ENCODE data around the gene AAK1. TPM values are rescaled to one million over a fixed set of nuclear protein-coding genes. Genes with fewer than 3 reads are reported as not detected.

AAK1 gene
- total and polyA plus RNA-seq, 2 of the 13 experiments (the other 11 are each of a cell fraction or from before 2014, with no cell fraction given), result 9.8 to 10.3 TPM

GRCh38 chr2:69642709-69643601 is 584 bp downstream of the AAK1 start (continued):
- TF ChIP-seq ZBTB39 (CRISPR knock-in tag; IDR thresholded peaks at IDR 0.05), result no peak
- peak; percentile 68 for TF ChIP-seq KAT8 (CRISPR knock-in tag; IDR thresholded peaks at IDR 0.05)
- no peak for TF ChIP-seq TP53 (CRISPR knock-in tag; conservative IDR thresholded peaks at IDR 0.05)
- TF ChIP-seq ZNF335 (CRISPR knock-in tag; IDR thresholded peaks at IDR 0.05), result 0 out of 2 replicates have a peak, but pooled peaks have one; percentile 31
- TF ChIP-seq TFAP4 (IDR thresholded peaks at IDR 0.05; ENCODE audit: borderline replicate concordance, low read depth), result no peak
- TF ChIP-seq ZHX1 (CRISPR knock-in tag; IDR thresholded peaks at IDR 0.05; ENCODE audit: low read depth), result no peak
- no peak for TF ChIP-seq ZSCAN30 (CRISPR knock-in tag; IDR thresholded peaks at IDR 0.05)
- peak; percentile 39; the same call in 1 of the 2 replicates for TF ChIP-seq IKZF5 (CRISPR knock-in tag; IDR thresholded peaks at IDR 0.05)
- no peak for TF ChIP-seq HOMEZ (CRISPR knock-in tag; IDR thresholded peaks at IDR 0.05; ENCODE audit: low read depth)
- TF ChIP-seq NCOR1 (IDR thresholded peaks at IDR 0.05; ENCODE audit: borderline replicate concordance, low read length), result no peak
- 0 out of 2 replicates have a peak, but pooled peaks have one; percentile 75 for TF ChIP-seq JUND (CRISPR knock-in tag; IDR thresholded peaks at IDR 0.05)
- TF ChIP-seq SKI (IDR thresholded peaks at IDR 0.05; ENCODE audit: partially characterized antibody), result no peak
- no peak for TF ChIP-seq ZBTB14 (CRISPR knock-in tag; IDR thresholded peaks at IDR 0.05)
- no peak for TF ChIP-seq YY1 (IDR thresholded peaks at IDR 0.05; ENCODE audit: insufficient read depth, insufficient replicate concordance, low read depth, low read length)
- no peak for TF ChIP-seq ZNF546 (CRISPR knock-in tag; conservative IDR thresholded peaks at IDR 0.05)
- TF ChIP-seq RXRB (CRISPR knock-in tag; IDR thresholded peaks at IDR 0.05; ENCODE audit: borderline replicate concordance), result peak; percentile 28
- no peak for TF ChIP-seq ZBTB37 (CRISPR knock-in tag; IDR thresholded peaks at IDR 0.05)
